HepG2 (cell line): Measurements from ENCODE around the gene GPR17. TPM values are rescaled to one million over a fixed set of nuclear protein-coding genes. Genes with fewer than 3 reads are reported as not detected.

Experiments used
- ATF6 ChIP-seq: sonication (generic); formaldehyde crosslinking; conservative IDR thresholded peaks from 2 replicates; pipeline ENCODE4 v1.4.0; 2020; ENCODE audit warnings: missing genetic modification reagents
- CCDC6 ChIP-seq: sonication (generic); formaldehyde crosslinking; IDR thresholded peaks from 2 replicates; pipeline ENCODE4 v1.8.1; 2022; ENCODE audit warnings: mild to moderate bottlenecking, missing genetic modification reagents, moderate library complexity
- HNRNPH1 ChIP-seq: fragments of 200-400 bp; formaldehyde crosslinking; optimal IDR thresholded peaks from 2 replicates; pipeline ENCODE3; 2017; ENCODE audit warnings: mild to moderate bottlenecking, low read depth, low read length
- KDM6A ChIP-seq: IDR thresholded peaks from 2 replicates; pipeline ENCODE4 v1.6.1; 2016; ENCODE audit warnings: low read depth
- PBX2 ChIP-seq: IDR thresholded peaks from 2 replicates; pipeline ENCODE4 v1.6.1; 2016; ENCODE audit warnings: control low read depth
- RXRA ChIP-seq: sonication (generic); formaldehyde crosslinking; IDR thresholded peaks from 2 replicates; pipeline ENCODE4 v1.5.1; 2020; ENCODE audit warnings: missing genetic modification reagents
- SETDB1 ChIP-seq: sonication (generic); formaldehyde crosslinking; IDR thresholded peaks from 2 replicates; pipeline ENCODE4 v1.5.1; 2020; ENCODE audit warnings: missing genetic modification reagents, mild to moderate bottlenecking, borderline replicate concordance
- SIX4 ChIP-seq: sonication (generic); formaldehyde crosslinking; IDR thresholded peaks from 2 replicates; pipeline ENCODE4 v1.4.0; 2020; ENCODE audit warnings: missing genetic modification reagents
- TAF15 ChIP-seq: fragments of 200-400 bp; formaldehyde crosslinking; IDR thresholded peaks from one replicate; pipeline ENCODE4 v1.6.1; 2018; ENCODE audit warnings: mild to moderate bottlenecking, low read depth, low read length; ENCODE audit not compliant: poor library complexity, severe bottlenecking
- ZBTB4 ChIP-seq: sonication (generic); formaldehyde crosslinking; IDR thresholded peaks from 2 replicates; pipeline ENCODE4 v1.4.0; 2020; ENCODE audit warnings: missing genetic modification reagents, mild to moderate bottlenecking, borderline replicate concordance
- ZBTB43 ChIP-seq: sonication (generic); formaldehyde crosslinking; conservative IDR thresholded peaks from 2 replicates; pipeline ENCODE4 v1.4.0; 2020; ENCODE audit warnings: missing genetic modification reagents
- ZMYM2 ChIP-seq: sonication (generic); formaldehyde crosslinking; IDR thresholded peaks from 2 replicates; pipeline ENCODE4 v1.8.0; 2022; ENCODE audit warnings: mild to moderate bottlenecking, missing genetic modification reagents
- ZNF136 ChIP-seq: sonication (generic); formaldehyde crosslinking; IDR thresholded peaks from 2 replicates; pipeline ENCODE4 v1.8.1; 2022; ENCODE audit warnings: low read depth, mild to moderate bottlenecking, moderate library complexity, missing genetic modification reagents
- ZNF224 ChIP-seq: sonication (generic); formaldehyde crosslinking; IDR thresholded peaks from 2 replicates; pipeline ENCODE4 v1.5.0; 2020; ENCODE audit warnings: mild to moderate bottlenecking, missing genetic modification reagents
- ZNF3 ChIP-seq: IDR thresholded peaks from 2 replicates; pipeline ENCODE4 v1.7.0; 2017; ENCODE audit warnings: inconsistent platforms
- ZNF383 ChIP-seq: sonication (generic); formaldehyde crosslinking; IDR thresholded peaks from 2 replicates; pipeline ENCODE4 v1.4.0; 2020; ENCODE audit warnings: missing genetic modification reagents, mild to moderate bottlenecking, borderline replicate concordance
- polyA plus RNA-seq, 8 experiments: library from polyadenylated mRNA; depleted of rRNA in 3 of 8; stranded (reverse) in 7 of 8; unstranded in 1 of 8; fragments of >200 nt; fragmentation: Illumina TruSeq in 4 of 8; extraction: Trizol in 4 of 8; gene quantifications; 2 replicates each; pipeline versions ENCODE4 v1.2.1 to v1.2.3, GENCODE V29; 2011 to 2016; ENCODE audit warnings: low read depth in 4 of 8, missing spikeins in 1 of 8, mixed read lengths in 1 of 8; ENCODE audit not compliant: insufficient read depth in 1 of 8
- total RNA-seq, 5 experiments: library from RNA; depleted of rRNA; stranded (reverse); fragments of >200 nt; fragmentation: Illumina TruSeq; extraction: Trizol; gene quantifications; 2 replicates each; pipeline ENCODE4 v1.2.3, GENCODE V29; 2016; ENCODE audit warnings: low read depth in 1 of 5

The GPR17 gene
- total and polyA plus RNA-seq, 2 of the 13 experiments (the other 11 are each of a cell fraction or from before 2014, with no cell fraction given) = not detected

GRCh38 chr2:127701193-127701650, 55.3 kb downstream of the GPR17 start, which contains the start of gene SFT2D3 (continued):
- TF ChIP-seq ZNF136 (no peak), HNRNPH1 (no peak), RXRA (CRISPR knock-in tag) (peak; percentile 81), SETDB1 (CRISPR knock-in tag) (no peak), PBX2 (CRISPR knock-in tag) (no peak), ZMYM2 (CRISPR knock-in tag) (no peak), CCDC6 (0 out of 2 replicates have a peak, but pooled peaks have one; percentile 55), ZBTB43 (CRISPR knock-in tag) (peak; percentile 71), SIX4 (CRISPR knock-in tag) (no peak), ATF6 (CRISPR knock-in tag) (peak; percentile 81; the same call in 1 of the 2 replicates), ZNF224 (CRISPR knock-in tag) (no peak; the same call in 1 of the 2 replicates), KDM6A (CRISPR knock-in tag) (0 out of 2 replicates have a peak, but pooled peaks have one; percentile 44), ZNF3 (CRISPR knock-in tag) (no peak), TAF15 (peak; percentile 92), ZNF383 (0 out of 2 replicates have a peak, but pooled peaks have one; percentile 24), ZBTB4 (CRISPR knock-in tag) (peak; percentile 55; the same call in 1 of the 2 replicates)
